Measurements from ENCODE around the gene BTNL2.

BTNL2 gene

DNA sequence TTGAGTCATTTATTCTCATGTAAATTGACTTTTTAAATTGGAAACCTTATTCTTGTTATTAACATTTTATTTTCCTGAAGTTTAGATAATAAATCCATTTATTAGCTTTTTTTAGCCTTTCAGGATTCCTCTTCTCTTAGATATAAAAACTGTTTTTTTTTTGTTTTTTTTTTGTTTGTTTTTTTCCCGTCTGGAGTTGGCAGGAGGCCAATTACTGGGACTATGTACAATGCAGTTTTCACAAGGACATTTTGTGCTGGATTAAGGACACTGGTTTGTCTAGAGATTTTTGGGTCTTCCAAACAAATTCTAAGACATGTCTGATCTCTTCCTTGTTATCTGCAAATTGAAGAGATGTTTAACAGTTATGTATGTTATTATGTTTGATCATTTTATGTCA lies 1.3 kb downstream of the BTNL2 start:
- H3K9me3 ChIP-seq (ENCODE audit: insufficient read depth, low read depth, low read length): no peaks in the 10 kb centered on the region
- H3K4me2 ChIP-seq (ENCODE audit: low read depth, low read length, poor library complexity, severe bottlenecking): no peak overlapping the region
- no peaks in the 10 kb centered on the region for H3K79me2 ChIP-seq (ENCODE audit: insufficient read depth, low read length)
- H3K4me3 ChIP-seq (ENCODE audit: low read length, poor library complexity, severe bottlenecking): no peak overlapping the region
- no peak overlapping the region for H2AFZ ChIP-seq (ENCODE audit: low read length)
- no peaks in the 10 kb centered on the region for H4K20me1 ChIP-seq (ENCODE audit: insufficient read depth, low read length, poor library complexity, severe bottlenecking)
- no peaks in the 10 kb centered on the region for H3K9me2 ChIP-seq (replicated peaks; ENCODE audit: low read depth, low read length)
- H3F3A ChIP-seq (ENCODE audit: low read depth): no peaks in the 10 kb centered on the region
- no peaks in the 10 kb centered on the region for H3K27me3 ChIP-seq (ENCODE audit: insufficient read depth, low read length, poor library complexity, severe bottlenecking)
- TF ChIP-seq EZH2phosphoT487 (IDR thresholded peaks at IDR 0.05; ENCODE audit: borderline replicate concordance): no peak
- TF ChIP-seq, protein P1, sequence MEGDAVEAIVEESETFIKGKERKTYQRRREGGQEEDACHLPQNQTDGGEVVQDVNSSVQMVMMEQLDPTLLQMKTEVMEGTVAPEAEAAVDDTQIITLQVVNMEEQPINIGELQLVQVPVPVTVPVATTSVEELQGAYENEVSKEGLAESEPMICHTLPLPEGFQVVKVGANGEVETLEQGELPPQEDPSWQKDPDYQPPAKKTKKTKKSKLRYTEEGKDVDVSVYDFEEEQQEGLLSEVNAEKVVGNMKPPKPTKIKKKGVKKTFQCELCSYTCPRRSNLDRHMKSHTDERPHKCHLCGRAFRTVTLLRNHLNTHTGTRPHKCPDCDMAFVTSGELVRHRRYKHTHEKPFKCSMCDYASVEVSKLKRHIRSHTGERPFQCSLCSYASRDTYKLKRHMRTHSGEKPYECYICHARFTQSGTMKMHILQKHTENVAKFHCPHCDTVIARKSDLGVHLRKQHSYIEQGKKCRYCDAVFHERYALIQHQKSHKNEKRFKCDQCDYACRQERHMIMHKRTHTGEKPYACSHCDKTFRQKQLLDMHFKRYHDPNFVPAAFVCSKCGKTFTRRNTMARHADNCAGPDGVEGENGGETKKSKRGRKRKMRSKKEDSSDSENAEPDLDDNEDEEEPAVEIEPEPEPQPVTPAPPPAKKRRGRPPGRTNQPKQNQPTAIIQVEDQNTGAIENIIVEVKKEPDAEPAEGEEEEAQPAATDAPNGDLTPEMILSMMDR (conservative IDR thresholded peaks at IDR 0.05; ENCODE audit: low read length): no peak
- H3K4me1 ChIP-seq (ENCODE audit: insufficient read depth, low read length, poor library complexity, severe bottlenecking): peaks cover 3% of the 10 kb centered on the region
- H3K36me3 ChIP-seq (ENCODE audit: insufficient read depth, low read length): no peaks in the 10 kb centered on the region
- H3K9ac ChIP-seq (ENCODE audit: low read depth, low read length, poor library complexity, severe bottlenecking): no peak overlapping the region

GRCh38 chr6:32402812-32403211 lies 4.2 kb downstream of the BTNL2 start:
- no peak overlapping the region for H3K4me3 ChIP-seq (ENCODE audit: low read length, poor library complexity, severe bottlenecking)
- no peaks in the 10 kb centered on the region for H3K27me3 ChIP-seq (ENCODE audit: insufficient read depth, low read length, poor library complexity, severe bottlenecking)

DNA sequence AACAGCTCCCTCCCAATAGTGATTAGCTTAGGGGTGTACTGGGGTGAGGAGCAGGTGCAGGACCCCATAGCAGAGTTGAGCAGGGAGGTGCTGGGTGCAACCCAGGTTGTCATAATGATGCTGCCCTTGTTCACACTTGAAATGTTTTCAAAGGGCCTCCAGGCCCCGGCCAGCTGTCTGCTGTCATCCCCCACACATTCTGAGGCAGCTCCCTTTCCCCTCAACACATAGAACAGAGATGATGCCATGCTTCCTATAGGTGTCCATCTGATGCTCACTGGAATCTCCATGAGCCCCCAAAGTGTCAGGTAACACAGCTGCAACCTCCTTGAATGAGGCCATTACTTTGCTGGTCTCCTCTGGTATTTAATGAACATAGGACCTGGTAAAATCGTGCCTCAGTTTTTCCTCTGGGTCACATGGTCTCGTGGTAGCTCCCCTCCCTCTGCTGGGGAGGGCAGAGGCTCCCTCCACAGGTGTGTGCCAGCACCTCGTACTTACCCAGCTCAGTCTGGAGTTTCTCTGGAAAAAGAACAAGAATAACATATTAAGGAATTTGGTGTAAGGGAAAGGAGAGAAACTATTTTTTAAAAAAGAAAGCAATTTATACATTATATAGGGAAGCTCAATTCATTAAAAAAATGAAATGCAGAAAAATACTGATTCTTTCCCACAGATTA lies 5.6 kb downstream of the BTNL2 start:
- Histone ChIP-seq H3K9ac (ENCODE audit: low read depth, low read length, poor library complexity, severe bottlenecking) (no peak overlapping the region), H2AFZ (ENCODE audit: low read length) (no peak overlapping the region), H3F3A (ENCODE audit: low read depth) (no peaks in the 10 kb centered on the region), H3K27me3 (ENCODE audit: insufficient read depth, low read length, poor library complexity, severe bottlenecking) (no peaks in the 10 kb centered on the region), H4K20me1 (ENCODE audit: insufficient read depth, low read length, poor library complexity, severe bottlenecking) (no peaks in the 10 kb centered on the region), H3K4me3 (ENCODE audit: low read length, poor library complexity, severe bottlenecking) (no peak overlapping the region), H3K4me1 (ENCODE audit: insufficient read depth, low read length, poor library complexity, severe bottlenecking) (peaks cover 3% of the 10 kb centered on the region), H3K79me2 (ENCODE audit: insufficient read depth, low read length) (no peaks in the 10 kb centered on the region), H3K9me2 (replicated peaks; ENCODE audit: low read depth, low read length) (no peaks in the 10 kb centered on the region), H3K36me3 (ENCODE audit: insufficient read depth, low read length) (no peaks in the 10 kb centered on the region), H3K9me3 (ENCODE audit: insufficient read depth, low read depth, low read length) (no peaks in the 10 kb centered on the region), H3K4me2 (ENCODE audit: low read depth, low read length, poor library complexity, severe bottlenecking) (no peak overlapping the region)
- TF ChIP-seq EZH2phosphoT487 (IDR thresholded peaks at IDR 0.05; ENCODE audit: borderline replicate concordance): no peak

More at GRCh38 chr6:32402812-32403211, 4.2 kb downstream of the BTNL2 start:
- Histone ChIP-seq H3K79me2 (ENCODE audit: insufficient read depth, low read length) (no peaks in the 10 kb centered on the region), H4K20me1 (ENCODE audit: insufficient read depth, low read length, poor library complexity, severe bottlenecking) (no peaks in the 10 kb centered on the region), H2AFZ (ENCODE audit: low read length) (no peak overlapping the region), H3K9me3 (ENCODE audit: insufficient read depth, low read depth, low read length) (no peaks in the 10 kb centered on the region), H3F3A (ENCODE audit: low read depth) (no peaks in the 10 kb centered on the region), H3K9ac (ENCODE audit: low read depth, low read length, poor library complexity, severe bottlenecking) (no peak overlapping the region), H3K36me3 (ENCODE audit: insufficient read depth, low read length) (no peaks in the 10 kb centered on the region), H3K4me2 (ENCODE audit: low read depth, low read length, poor library complexity, severe bottlenecking) (no peak overlapping the region), H3K4me1 (ENCODE audit: insufficient read depth, low read length, poor library complexity, severe bottlenecking) (peaks cover 3% of the 10 kb centered on the region), H3K9me2 (replicated peaks; ENCODE audit: low read depth, low read length) (no peaks in the 10 kb centered on the region)
- TF ChIP-seq, protein P1 (conservative IDR thresholded peaks at IDR 0.05; ENCODE audit: low read length): no peak
- TF ChIP-seq EZH2phosphoT487 (IDR thresholded peaks at IDR 0.05; ENCODE audit: borderline replicate concordance): no peak

All from Loucy (cell line).